ENCODE measurements around the gene HLA-DRB5.

The HLA-DRB5 gene

GRCh38 chr6:32484614-32484998 lies 45.5 kb downstream of the HLA-DRB5 start:
- no peak overlapping the region for H3K9ac ChIP-seq (ENCODE audit: low read depth, low read length, poor library complexity)
- no peak overlapping the region for H3K27ac ChIP-seq (replicated peaks; ENCODE audit: low read length)
- no CpG with 5 or more reads among the region's 4 CpGs for WGBS, 2 donors (ENCODE audit: extremely low coverage in 2 of 2, insufficient read length in 2 of 2, insufficient replicate concordance in 1 of 2)
- no peaks in the 10 kb centered on the region for H3K27me3 ChIP-seq (ENCODE audit: control insufficient read depth in 3 of 3, insufficient read depth in 3 of 3, low read depth in 1 of 3, low read length in 3 of 3)
- H2BK5ac ChIP-seq (ENCODE audit: low read length) = no peak overlapping the region
- no peak overlapping the region for H3K4me2 ChIP-seq (ENCODE audit: insufficient read depth, low read length, poor library complexity, severe bottlenecking)
- H3K23ac ChIP-seq (ENCODE audit: low read depth, low read length, poor library complexity) = no peak overlapping the region
- no peaks in the 10 kb centered on the region for H3K9me3 ChIP-seq (replicated peaks in 1 of 2; ENCODE audit: control insufficient read depth in 2 of 2, insufficient read depth in 1 of 2, low read depth in 1 of 2, low read length in 2 of 2)
- no peaks in the 10 kb centered on the region for H3K36me3 ChIP-seq (replicated peaks in 1 of 2; ENCODE audit: control insufficient read depth in 2 of 2, insufficient read depth in 2 of 2, low read length in 2 of 2)
- no peak overlapping the region for H4K8ac ChIP-seq (ENCODE audit: low read depth, low read length)
- no peak overlapping the region for H3K14ac ChIP-seq (ENCODE audit: low read length)
- H4K91ac ChIP-seq (ENCODE audit: low read depth, low read length, poor library complexity) = no peak overlapping the region
- no peak for DNase-seq (ENCODE audit: low spot score)
- no peak overlapping the region for H2AFZ ChIP-seq (ENCODE audit: low read length)
- H3K4me3 ChIP-seq (ENCODE audit: low read length in 2 of 2) = peak overlapping the region in 1 of 2 donors; percentile 48
- no peak overlapping the region for H3K18ac ChIP-seq (ENCODE audit: low read length)
- no peaks in the 10 kb centered on the region for H3K4me1 ChIP-seq (ENCODE audit: control insufficient read depth in 2 of 2, insufficient read depth in 1 of 2, low read depth in 1 of 2, low read length in 2 of 2)
- H2AK5ac ChIP-seq (ENCODE audit: low read depth, low read length) = peak overlapping the region; percentile 90
- no peak overlapping the region for H2BK12ac ChIP-seq (ENCODE audit: low read length)
- peak overlapping the region; percentile 67 for H2BK120ac ChIP-seq (ENCODE audit: low read depth, low read length)
- H3K79me1 ChIP-seq (ENCODE audit: low read depth, low read length) = peaks cover 2% of the 10 kb centered on the region
- H2BK15ac ChIP-seq (ENCODE audit: low read length) = no peak overlapping the region
- H3K4ac ChIP-seq (ENCODE audit: low read length) = no peak overlapping the region

DNA sequence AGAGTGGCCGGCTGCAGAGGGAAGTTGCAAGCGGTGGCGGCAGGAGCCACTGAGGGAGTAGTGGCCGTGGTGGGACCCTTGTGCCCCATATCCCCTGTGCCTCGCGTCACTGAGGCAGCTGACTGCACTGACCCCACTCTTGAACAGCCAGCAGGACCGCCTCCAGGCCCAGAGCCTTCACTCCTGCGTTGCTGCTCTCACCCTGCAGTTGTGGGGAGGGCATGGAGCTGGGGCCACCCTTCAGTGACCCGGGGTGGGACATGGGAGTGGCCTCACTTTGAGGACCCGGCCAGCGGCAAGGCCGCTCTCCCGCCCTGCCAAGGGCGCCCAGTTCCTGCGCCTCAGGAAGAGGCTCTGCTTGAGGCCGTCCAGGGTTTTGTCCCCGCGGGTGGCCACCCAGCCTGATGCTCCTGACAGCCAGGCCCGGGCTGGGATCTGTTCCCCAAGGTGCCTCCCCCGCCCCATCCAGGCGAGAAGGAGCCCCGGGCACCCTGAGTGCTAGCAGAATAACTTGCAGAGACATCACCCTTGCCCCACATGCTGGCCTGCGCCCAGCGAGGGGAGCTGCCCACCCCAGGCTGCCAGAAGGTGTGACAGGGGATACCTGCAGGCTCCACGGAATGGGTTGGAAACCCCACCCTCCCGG lies 46.0 kb downstream of the HLA-DRB5 start:
- no peak overlapping the region for H3K4ac ChIP-seq (ENCODE audit: low read length)

GRCh38 chr6:32475392-32476206 lies 54.5 kb downstream of the HLA-DRB5 start:
- Histone ChIP-seq H3K4me3 (ENCODE audit: low read length in 2 of 2) (no peak overlapping the region), H2AK5ac (ENCODE audit: low read depth, low read length) (no peak overlapping the region), H3K27ac (replicated peaks; ENCODE audit: low read length) (no peak overlapping the region), H4K8ac (ENCODE audit: low read depth, low read length) (no peak overlapping the region), H2BK120ac (ENCODE audit: low read depth, low read length) (no peak overlapping the region), H2BK12ac (ENCODE audit: low read length) (no peak overlapping the region), H3K4me1 (ENCODE audit: control insufficient read depth in 2 of 2, insufficient read depth in 1 of 2, low read depth in 1 of 2, low read length in 2 of 2) (no peaks in the 10 kb centered on the region), H4K91ac (ENCODE audit: low read depth, low read length, poor library complexity) (no peak overlapping the region), H3K9ac (ENCODE audit: low read depth, low read length, poor library complexity) (no peak overlapping the region), H3K27me3 (ENCODE audit: control insufficient read depth in 3 of 3, insufficient read depth in 3 of 3, low read depth in 1 of 3, low read length in 3 of 3) (no peaks in the 10 kb centered on the region), H3K9me3 (replicated peaks in 1 of 2; ENCODE audit: control insufficient read depth in 2 of 2, insufficient read depth in 1 of 2, low read depth in 1 of 2, low read length in 2 of 2) (peaks cover 0 to 2% of the 10 kb centered on the region in 2 donors), H3K23ac (ENCODE audit: low read depth, low read length, poor library complexity) (no peak overlapping the region), H3K4ac (ENCODE audit: low read length) (no peak overlapping the region), H2AFZ (ENCODE audit: low read length) (no peak overlapping the region), H3K14ac (ENCODE audit: low read length) (no peak overlapping the region), H3K79me1 (ENCODE audit: low read depth, low read length) (no peaks in the 10 kb centered on the region), H3K36me3 (replicated peaks in 1 of 2; ENCODE audit: control insufficient read depth in 2 of 2, insufficient read depth in 2 of 2, low read length in 2 of 2) (no peaks in the 10 kb centered on the region), H3K18ac (ENCODE audit: low read length) (no peak overlapping the region), H2BK5ac (ENCODE audit: low read length) (no peak overlapping the region), H2BK15ac (ENCODE audit: low read length) (no peak overlapping the region), H3K4me2 (ENCODE audit: insufficient read depth, low read length, poor library complexity, severe bottlenecking) (no peak overlapping the region)
- no peak for DNase-seq (ENCODE audit: low spot score)
- no CpG with 5 or more reads among the region's 13 CpGs for WGBS, 2 donors (ENCODE audit: extremely low coverage in 2 of 2, insufficient read length in 2 of 2, insufficient replicate concordance in 1 of 2)

More for the DNA sequence above, 46.0 kb downstream of the HLA-DRB5 start:
- peak overlapping the region; percentile 41 for H2BK12ac ChIP-seq (ENCODE audit: low read length)
- H4K91ac ChIP-seq (ENCODE audit: low read depth, low read length, poor library complexity) = no peak overlapping the region
- peak overlapping the region; percentile 67 for H2BK120ac ChIP-seq (ENCODE audit: low read depth, low read length)
- H3K4me1 ChIP-seq (ENCODE audit: control insufficient read depth in 2 of 2, insufficient read depth in 1 of 2, low read depth in 1 of 2, low read length in 2 of 2) = no peaks in the 10 kb centered on the region
- H3K79me1 ChIP-seq (ENCODE audit: low read depth, low read length) = peaks cover 2% of the 10 kb centered on the region
- no peak overlapping the region for H3K27ac ChIP-seq (replicated peaks; ENCODE audit: low read length)
- H3K27me3 ChIP-seq (ENCODE audit: control insufficient read depth in 3 of 3, insufficient read depth in 3 of 3, low read depth in 1 of 3, low read length in 3 of 3) = no peaks in the 10 kb centered on the region
- no peak for DNase-seq (ENCODE audit: low spot score)
- H2BK5ac ChIP-seq (ENCODE audit: low read length) = peak overlapping the region; percentile 53
- H2BK15ac ChIP-seq (ENCODE audit: low read length) = no peak overlapping the region
- H3K9me3 ChIP-seq (replicated peaks in 1 of 2; ENCODE audit: control insufficient read depth in 2 of 2, insufficient read depth in 1 of 2, low read depth in 1 of 2, low read length in 2 of 2) = no peaks in the 10 kb centered on the region
- no peak overlapping the region for H3K14ac ChIP-seq (ENCODE audit: low read length)
- no peak overlapping the region for H2AFZ ChIP-seq (ENCODE audit: low read length)
- no peak overlapping the region for H3K4me3 ChIP-seq (ENCODE audit: low read length in 2 of 2)
- H3K9ac ChIP-seq (ENCODE audit: low read depth, low read length, poor library complexity) = no peak overlapping the region
- no peak overlapping the region for H3K4me2 ChIP-seq (ENCODE audit: insufficient read depth, low read length, poor library complexity, severe bottlenecking)
- H3K36me3 ChIP-seq (replicated peaks in 1 of 2; ENCODE audit: control insufficient read depth in 2 of 2, insufficient read depth in 2 of 2, low read length in 2 of 2) = no peaks in the 10 kb centered on the region
- peak overlapping the region; percentile 90 for H2AK5ac ChIP-seq (ENCODE audit: low read depth, low read length)
- peak overlapping the region; percentile 48 for H3K18ac ChIP-seq (ENCODE audit: low read length)
- WGBS, 2 donors (ENCODE audit: extremely low coverage in 2 of 2, insufficient read length in 2 of 2, insufficient replicate concordance in 1 of 2) = no CpG with 5 or more reads among the region's 26 CpGs
- peak overlapping the region; percentile 65 for H4K8ac ChIP-seq (ENCODE audit: low read depth, low read length)
- H3K23ac ChIP-seq (ENCODE audit: low read depth, low read length, poor library complexity) = no peak overlapping the region

All from neuronal stem cell (in vitro differentiated cells).